Measurements from ENCODE around the gene DST. TPM values are rescaled to one million over a fixed set of nuclear protein-coding genes. Genes with fewer than 3 reads are reported as not detected.

Gene DST
- total RNA-seq, 1 experiment from 2014 or later: 26.8 TPM

DNA sequence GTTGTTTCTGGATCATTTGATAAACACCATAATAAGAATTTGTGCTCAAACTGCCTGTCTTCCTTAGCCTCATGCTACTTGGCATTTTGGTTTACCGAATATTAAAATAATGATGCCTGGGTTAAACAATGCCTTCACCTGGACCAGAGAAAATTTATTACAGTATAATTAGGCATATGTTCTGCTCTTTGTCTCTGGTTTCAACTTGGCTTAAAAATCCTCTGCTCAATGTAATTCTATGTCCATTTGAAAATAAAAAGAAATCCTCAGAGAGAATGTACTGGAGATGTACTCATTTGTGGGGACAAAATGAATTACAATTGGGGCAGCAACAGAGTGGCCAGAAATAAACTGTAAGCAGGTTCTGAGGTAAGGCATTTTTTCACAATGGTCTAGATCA lies 95.0 kb downstream of the DST start:
- in situ Hi-C loops (cut with HindIII; ENCODE audit: low sequenced_read_pairs): no loop called here
- DNase-seq (ENCODE audit: low spot score): no peak

DNA sequence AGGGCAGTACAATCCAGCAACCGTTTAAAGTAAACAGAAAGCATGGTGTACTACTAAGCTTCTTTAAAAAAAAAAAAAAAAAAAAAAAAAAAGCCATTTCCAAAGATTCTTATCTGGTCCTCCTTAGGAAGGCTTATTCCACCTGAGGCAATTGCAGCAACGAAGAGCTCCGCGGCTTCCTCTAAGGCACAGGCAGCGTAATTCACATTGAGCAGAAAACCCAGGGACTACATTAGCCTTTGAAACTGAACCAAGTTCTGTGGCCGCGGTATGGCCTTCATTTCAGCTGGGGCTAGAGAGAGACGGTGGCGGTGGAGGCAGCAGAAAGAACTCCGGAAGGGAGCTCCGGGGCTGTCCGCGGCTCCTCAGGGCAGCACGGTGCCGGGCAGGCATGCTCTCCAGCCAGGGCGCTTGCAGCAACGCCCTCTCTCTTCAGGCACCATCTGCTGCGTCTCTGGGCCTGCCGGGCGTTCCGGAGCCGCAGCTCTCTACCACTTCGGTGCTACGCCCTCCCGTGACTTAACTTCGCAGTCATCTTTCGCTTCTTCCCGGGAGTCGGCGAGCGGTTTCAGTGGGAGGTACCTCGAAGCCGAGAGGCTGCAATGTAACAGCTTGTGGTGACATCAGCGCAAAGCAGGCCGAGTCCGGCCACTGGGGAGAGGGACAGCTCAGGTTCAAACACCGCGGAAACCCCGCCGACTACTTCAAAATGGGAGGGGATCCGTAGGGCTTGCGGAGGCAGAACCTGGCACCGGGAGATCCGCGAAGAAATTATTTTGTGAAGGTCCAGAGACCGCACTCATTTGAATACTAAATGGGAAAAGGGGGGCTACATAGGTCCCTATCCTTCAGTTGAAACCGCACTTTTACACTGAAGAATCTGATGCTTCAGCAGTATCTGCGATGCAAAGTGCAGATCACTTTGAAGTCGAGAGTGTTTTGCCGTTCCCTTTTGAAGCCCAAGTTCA lies 100.0 kb downstream of the DST start:
- peak; percentile 95 for DNase-seq (ENCODE audit: low spot score)
- in situ Hi-C loops (cut with HindIII; ENCODE audit: low sequenced_read_pairs): no loop called here

DNA sequence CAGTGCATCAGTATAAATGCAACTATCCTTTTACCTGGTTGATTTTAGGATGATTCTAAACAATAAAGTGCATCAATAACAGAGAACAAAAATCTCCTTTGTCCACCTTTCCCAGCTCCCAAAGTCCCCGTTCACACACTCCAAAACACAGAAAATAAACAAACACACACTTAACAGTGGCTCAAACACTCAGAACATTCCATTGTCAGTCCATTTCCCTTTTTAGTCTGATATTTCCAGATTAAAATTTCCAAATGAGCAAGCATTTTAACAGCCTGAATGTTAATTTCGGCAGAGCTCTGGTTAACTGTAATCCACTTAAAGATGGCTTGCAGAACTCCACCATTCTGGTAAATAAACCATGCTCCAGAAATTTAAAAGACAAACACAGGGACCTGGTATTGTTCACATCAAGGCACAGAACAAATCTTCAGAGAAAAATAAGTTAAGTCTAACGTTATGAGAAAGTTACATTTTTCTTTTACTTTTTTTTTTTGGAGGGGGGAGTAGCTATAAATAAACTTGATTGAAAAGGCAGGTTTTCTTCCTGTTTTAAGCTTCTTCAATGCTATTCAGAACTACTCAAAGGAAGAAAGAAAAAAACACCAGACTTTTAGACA lies 100.8 kb downstream of the DST start:
- in situ Hi-C loops (cut with HindIII; ENCODE audit: low sequenced_read_pairs): no loop called here
- peak; percentile 50 for DNase-seq (ENCODE audit: low spot score)

DNA sequence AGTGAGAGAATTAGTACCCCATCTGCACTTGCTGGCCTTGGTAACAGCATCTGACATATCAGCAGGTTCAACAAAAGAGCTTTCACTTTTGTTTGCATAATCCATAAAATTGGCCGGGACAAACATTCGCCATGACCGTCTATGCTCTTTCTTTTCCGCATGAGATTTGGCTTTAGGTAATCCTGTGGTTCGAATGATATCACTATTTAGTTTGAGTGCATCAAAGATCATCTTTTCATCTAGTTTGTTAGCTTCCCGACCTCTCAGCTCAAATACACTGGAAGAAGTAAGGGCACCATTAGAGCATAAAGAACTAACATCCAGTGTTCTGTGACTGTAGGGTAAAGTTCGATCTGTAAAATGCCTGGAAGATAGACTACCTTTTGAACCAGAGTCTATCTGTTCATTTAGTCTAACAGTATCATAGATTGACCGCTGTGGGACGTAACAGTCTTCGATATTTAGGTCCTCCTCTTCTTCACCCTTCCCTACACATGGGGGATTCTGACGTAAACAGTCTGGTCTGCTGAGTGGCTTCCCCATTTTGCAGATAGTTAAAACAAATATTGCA lies 101.6 kb downstream of the DST start:
- in situ Hi-C loops (cut with HindIII; ENCODE audit: low sequenced_read_pairs): no loop called here
- peak; percentile 61 for DNase-seq (ENCODE audit: low spot score)

DNA sequence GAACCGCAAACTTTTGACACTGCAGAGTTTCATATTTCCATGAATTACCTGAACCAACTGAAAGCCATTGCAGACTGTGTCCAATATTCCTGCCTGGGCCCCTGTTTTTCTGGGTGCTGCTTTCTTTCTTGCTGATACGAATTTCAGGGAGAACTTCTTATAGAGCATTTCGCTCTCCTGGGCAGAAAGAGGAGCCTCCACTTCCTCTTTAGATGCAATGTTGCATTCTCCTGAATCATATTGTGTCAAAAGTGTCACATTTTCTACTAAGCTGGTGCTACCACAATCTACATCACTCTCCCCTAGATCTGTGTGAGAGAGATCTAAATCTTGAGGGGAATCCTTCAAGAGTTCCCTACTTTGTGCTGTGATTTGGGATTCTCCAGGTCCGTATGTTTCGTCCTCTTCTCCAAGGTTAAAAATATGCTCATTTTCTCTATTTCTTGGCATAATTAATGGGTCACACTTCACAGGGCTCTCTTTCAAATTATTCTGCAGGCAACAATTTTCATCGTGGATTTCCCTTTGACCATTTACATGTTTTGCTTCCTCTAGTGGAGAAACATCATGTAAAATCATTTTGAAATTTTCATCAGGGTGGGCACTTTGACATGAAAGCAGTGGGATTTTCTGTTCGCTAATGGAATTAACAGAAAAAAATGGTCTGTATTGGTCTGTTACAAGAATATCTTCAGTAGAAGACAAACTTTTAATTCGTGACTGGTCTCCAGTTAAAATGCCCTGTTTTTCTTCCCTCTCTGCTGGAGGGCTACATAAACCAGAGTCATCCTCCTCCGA lies 102.3 kb downstream of the DST start:
- in situ Hi-C loops (cut with HindIII; ENCODE audit: low sequenced_read_pairs): no loop called here

DNA sequence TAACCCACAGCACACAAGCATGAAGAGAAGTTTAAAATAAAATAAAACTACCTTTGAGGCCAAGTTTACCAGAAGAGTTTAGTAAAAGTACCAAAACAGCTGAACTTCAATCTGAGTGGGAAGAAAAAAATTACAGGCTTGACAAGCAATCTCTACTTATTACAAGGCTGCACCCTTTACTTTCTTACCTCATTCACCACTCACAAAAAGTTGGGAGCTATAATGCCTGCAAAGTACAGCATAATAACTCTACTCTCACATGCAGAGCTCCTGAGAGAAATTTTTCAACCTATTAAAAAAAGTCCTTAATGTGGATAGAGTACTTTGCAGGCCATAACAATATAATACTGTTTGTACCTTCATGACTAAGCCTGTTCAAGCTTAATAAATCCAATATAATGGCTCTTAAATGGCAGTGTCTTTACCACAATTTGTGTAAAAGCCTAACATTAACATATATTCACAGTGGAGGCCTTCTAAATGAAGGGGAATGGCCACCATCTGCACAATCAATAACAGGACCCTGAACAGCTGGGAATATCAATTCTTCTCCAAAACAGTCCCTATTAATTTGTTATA lies 103.1 kb downstream of the DST start:
- DNase-seq (ENCODE audit: low spot score): no peak
- in situ Hi-C loops (cut with HindIII; ENCODE audit: low sequenced_read_pairs): no loop called here

More for the DNA sequence above, 102.3 kb downstream of the DST start:
- DNase-seq (ENCODE audit: low spot score): peak; percentile 42

DNA sequence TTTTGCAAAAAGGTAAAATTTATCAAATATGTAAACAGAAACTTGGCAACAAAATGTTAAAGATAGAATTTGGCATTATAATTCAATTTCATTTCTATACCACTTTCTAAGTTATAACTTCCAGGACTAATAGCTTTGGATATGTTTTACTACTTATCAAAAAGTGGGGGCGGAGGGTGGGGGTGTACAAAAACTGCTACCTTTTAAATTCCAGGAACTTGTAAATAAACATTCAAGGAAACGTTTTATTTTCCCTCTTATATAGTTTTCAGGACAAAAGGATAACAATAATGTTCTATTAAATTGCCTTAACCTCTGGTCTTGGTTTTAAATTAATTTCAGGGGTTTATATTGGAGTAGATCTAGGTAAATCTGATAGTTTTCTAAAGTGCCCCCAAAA lies 103.8 kb downstream of the DST start:
- in situ Hi-C loops (cut with HindIII; ENCODE audit: low sequenced_read_pairs): no loop called here
- no peak for DNase-seq (ENCODE audit: low spot score)

DNA sequence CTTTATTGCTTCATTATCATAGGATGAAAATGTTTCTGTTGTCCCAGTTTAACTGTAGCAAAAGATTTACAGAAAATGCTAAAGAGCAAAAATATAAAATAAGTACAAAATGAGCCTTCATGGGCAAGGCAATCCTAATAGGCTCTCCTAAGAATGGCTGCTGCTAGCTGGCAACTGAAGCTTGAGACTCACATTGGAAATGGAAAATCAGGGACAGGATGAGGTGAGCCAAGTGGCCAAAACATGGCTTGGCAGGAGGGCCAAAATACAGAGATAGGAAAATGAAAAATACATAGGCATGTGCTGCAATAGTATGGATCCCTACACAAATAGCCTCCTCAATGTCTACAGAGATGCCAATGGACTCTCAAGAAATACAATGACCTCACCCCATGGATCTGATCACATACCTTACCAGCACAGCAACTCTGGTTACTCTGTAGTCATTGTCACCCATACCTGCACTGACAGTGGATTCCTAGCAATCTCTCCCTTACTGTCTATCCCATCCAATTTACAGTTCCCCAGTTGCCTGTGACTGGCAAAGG lies 105.4 kb downstream of the DST start:
- peak; percentile 26 for DNase-seq (ENCODE audit: low spot score)
- in situ Hi-C loops (cut with HindIII; ENCODE audit: low sequenced_read_pairs): no loop called here

DNA sequence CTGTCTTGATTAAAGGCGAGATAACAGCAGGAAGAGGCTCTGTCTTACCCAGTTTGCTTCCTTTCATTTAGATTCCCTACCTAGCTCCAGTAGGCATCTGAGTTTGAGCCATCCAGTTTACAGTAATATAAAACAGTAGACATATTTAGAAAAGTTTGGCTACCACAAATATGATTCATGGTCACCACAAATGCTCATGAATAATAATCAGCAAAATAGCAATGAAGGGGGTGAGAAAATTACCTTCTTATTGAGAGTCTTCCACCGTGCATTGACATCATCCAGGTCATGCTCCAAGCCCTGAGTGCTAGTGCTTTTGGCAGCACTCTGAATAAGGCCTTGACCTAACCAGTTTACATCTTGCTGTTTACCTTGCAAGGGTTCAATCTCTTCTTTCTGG lies 106.2 kb downstream of the DST start:
- in situ Hi-C loops (cut with HindIII; ENCODE audit: low sequenced_read_pairs): no loop called here

DNA sequence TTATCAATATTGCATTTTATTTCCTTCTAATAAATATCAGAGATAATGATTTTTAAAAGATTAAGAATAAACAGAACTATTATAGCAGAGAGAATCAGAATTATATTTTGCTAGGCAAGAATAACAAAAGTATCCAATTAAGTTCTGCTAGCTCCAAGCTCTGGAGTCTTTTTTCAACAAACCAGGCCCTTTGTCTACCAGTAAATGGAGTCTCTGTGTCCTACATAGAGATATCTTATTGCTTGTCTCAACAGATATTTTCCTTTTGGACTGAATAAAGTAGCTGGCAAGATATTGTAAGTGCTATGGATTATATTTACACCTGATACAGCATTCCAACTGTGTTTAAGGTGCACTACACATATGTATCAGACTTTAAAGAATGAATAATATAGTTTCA lies 107.1 kb downstream of the DST start:
- in situ Hi-C loops (cut with HindIII; ENCODE audit: low sequenced_read_pairs): no loop called here
- DNase-seq (ENCODE audit: low spot score): no peak

More for the DNA sequence above, 106.2 kb downstream of the DST start:
- no peak for DNase-seq (ENCODE audit: low spot score)

DNA sequence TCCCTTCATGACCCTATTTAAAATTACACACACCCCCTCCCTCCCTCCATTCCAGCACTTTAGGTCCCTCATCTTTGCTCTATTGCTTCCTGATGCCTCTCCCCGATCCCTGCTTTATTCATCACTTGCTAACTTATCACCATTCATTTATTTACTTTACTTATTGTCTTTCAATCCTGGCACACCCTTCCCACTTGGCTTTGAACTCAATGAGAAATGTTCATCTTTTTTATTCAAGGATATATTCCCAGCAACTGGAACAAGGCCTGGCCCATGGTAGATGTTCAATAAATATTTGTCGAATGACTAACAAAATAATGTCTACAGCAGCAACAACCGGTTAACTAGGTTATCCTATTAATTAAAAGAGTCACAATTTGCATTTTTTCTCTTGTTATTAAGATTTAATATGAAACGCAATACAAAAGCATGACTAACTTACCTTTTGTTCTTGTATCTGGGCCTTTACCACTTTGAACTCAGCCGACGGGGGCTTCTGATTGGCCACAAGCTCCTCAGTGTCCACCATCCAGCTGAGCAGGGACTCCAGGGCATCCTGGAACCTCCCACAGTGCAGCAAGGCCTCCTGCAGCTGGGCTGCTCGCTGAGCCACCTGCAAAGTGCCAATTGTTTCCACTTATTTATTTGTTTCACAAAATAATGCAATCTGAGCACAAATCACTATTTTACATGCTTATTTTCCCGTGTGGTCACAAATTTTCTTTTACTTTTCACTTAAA lies 107.8 kb downstream of the DST start:
- DNase-seq (ENCODE audit: low spot score): no peak
- in situ Hi-C loops (cut with HindIII; ENCODE audit: low sequenced_read_pairs): no loop called here

DNA sequence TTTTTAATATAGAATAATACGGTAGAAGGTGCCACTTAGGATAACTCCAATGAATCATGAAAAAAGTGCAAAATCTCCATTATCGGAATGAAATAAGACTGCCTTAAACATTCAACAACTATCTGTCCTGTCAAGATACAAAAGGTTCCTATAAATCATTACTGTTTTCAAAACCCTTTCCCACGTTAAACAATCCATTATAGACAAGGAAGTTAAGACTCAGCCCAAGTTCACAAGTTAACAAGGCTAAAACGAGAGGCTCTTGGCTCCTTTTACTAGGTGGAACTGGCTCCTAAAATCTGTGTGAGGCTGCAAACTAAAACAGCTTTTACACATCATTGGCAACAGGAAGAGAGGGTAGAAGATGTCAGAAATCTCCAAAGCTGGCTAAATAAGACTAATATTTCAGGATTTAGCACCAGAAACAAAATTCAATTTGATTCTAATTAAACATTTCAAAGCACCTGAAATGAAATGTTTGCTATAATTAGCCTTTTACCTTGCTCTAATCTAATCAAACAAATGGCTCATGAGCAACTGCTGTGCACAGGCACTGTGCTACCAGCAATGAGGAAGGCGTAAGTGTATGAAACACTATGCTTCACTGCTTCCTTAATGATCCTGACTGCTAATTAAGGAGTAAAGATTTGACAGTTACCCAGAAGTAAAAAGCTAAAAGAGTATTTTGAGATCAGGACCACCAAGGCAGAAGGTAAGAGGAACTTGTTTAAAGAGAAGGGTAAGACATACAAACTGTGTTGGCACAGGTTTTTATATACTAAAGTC lies 109.7 kb downstream of the DST start:
- in situ Hi-C loops (cut with HindIII; ENCODE audit: low sequenced_read_pairs): no loop called here
- DNase-seq (ENCODE audit: low spot score): no peak

DNA sequence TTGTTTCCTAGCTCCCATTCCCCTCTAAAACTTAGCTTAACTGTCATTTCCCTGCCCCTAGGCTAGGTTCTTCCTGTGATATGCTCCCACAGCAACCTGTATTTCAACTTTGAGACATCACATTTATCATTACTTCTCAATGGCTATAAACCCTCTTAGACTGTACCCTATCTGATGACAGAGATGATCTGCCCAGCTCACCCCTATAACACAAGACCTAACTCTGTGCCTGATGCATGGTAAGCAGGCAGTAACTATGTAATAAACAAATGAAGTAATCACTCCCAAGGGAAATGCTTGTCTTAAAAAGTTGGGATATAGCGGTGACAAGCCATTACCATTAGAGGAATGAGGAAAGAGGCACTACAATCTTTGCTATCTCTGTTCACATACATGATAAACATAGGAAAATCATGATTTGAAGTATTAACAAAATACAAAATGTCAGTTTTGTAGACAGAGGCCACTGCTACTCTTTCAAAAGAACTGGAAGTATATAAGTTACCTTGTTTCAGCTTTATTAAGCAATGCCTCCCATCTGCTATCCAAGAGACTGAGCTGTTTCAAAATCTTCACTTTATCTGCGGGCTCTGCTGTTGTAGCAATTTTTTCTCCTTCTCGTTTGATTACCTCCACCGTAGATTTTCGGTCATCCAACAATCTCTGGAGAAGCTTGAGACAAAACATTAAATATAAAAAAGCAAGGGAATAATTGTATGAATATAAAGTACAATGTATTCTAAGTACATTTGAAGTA lies 110.7 kb downstream of the DST start:
- DNase-seq (ENCODE audit: low spot score): no peak
- in situ Hi-C loops (cut with HindIII; ENCODE audit: low sequenced_read_pairs): no loop called here

DNA sequence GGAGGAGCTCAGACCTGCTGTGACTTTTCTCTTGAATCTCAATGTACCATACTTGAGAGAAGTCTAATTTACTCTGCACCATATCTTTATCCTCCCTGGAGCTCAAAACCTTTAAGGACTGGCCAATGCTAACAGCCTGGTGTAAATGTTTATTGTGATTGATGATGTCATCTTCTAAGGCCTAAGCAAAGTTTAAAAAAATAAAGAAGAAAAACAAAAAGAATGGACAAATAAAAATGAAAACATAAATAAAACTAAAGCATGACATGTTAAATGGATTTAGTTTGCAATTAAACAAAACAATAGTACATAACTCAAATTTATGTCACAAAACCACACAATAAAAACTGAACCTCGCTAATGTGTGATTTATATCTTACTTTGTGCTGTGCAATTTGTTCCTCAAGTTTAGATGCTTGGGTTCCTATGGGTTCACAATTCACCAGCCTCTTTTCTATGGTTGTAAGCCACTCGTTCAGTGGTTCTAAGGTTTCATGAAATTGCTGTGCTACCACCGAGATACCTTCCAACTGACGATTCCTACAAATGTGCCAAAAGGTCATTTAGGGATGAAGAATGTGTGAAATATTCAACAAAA lies 113.0 kb downstream of the DST start:
- in situ Hi-C loops (cut with HindIII; ENCODE audit: low sequenced_read_pairs): no loop called here
- no peak for DNase-seq (ENCODE audit: low spot score)

DNA sequence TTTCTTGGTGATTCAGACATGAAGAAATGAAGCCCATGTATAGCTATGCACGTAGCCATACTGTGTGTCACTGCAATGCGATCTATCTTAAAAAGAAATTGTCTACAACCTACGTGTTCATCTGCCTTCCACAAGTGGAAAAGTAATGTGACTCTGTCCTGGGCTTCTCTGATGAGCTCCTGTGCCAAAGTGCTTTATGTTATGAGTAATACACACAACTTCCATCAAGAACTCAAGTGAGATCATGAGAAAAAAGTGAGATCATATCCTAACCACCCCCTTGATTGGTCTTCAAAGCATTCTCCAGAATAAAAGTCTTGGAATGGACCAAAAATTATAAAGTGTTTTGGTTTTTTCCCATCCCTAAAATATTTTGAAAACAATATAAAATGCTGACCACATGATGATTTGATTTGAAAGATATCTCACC lies 114.3 kb downstream of the DST start:
- DNase-seq (ENCODE audit: low spot score): no peak
- in situ Hi-C loops (cut with HindIII; ENCODE audit: low sequenced_read_pairs): no loop called here

DNA sequence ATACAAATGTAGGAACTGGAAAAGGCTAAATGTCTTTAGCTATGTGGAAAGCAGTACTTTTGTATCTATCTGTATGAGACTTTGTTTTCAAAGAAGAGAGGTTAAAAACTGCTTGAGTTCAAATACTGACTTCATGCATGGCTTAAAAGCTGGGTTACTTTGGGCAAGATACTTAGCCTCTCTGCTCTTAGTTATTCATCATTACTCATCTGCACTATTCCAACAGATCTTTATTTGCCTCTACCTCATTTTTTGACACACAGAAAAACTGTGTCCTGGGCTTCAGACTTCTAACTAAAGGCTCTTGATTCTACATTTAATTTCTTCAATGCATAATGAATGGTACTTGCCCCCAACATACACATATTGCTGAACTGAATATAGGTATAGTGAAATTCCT lies 114.8 kb downstream of the DST start:
- in situ Hi-C loops (cut with HindIII; ENCODE audit: low sequenced_read_pairs): no loop called here
- DNase-seq (ENCODE audit: low spot score): no peak
